Measurements from ENCODE around the gene GNAT1.

Gene GNAT1

DNA sequence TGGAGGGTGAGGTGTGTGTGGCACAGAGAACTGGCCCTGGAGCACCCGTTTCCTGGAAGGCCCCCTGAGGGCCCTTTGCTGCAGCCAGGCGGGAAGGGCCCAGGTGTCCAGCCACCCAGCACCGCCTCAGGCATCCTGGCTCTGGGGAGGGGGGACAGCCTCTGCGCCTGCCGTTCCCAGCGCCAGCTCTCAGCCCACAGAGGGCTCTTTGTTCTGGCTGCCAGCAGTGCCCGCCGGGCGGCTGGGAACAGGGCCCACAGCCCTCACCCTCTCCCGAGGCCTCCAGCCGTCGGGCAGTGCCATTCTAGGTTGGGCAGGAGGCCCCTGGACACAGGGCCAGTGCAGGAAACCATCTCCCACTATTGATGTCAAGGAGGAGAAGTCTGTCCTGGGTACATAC lies 22.0 kb downstream of the GNAT1 start (continued):
- TF ChIP-seq, protein P1, sequence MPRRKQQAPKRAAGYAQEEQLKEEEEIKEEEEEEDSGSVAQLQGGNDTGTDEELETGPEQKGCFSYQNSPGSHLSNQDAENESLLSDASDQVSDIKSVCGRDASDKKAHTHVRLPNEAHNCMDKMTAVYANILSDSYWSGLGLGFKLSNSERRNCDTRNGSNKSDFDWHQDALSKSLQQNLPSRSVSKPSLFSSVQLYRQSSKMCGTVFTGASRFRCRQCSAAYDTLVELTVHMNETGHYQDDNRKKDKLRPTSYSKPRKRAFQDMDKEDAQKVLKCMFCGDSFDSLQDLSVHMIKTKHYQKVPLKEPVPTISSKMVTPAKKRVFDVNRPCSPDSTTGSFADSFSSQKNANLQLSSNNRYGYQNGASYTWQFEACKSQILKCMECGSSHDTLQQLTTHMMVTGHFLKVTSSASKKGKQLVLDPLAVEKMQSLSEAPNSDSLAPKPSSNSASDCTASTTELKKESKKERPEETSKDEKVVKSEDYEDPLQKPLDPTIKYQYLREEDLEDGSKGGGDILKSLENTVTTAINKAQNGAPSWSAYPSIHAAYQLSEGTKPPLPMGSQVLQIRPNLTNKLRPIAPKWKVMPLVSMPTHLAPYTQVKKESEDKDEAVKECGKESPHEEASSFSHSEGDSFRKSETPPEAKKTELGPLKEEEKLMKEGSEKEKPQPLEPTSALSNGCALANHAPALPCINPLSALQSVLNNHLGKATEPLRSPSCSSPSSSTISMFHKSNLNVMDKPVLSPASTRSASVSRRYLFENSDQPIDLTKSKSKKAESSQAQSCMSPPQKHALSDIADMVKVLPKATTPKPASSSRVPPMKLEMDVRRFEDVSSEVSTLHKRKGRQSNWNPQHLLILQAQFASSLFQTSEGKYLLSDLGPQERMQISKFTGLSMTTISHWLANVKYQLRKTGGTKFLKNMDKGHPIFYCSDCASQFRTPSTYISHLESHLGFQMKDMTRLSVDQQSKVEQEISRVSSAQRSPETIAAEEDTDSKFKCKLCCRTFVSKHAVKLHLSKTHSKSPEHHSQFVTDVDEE (CRISPR knock-in tag; IDR thresholded peaks at IDR 0.05): no peak
- TF ChIP-seq ESRRG (CRISPR knock-in tag; IDR thresholded peaks at IDR 0.05) (no peak), GLIS3 (CRISPR knock-in tag; IDR thresholded peaks at IDR 0.05) (no peak), BACH2 (CRISPR knock-in tag; IDR thresholded peaks at IDR 0.05; ENCODE audit: borderline replicate concordance) (no peak), ZNF8 (CRISPR knock-in tag; IDR thresholded peaks at IDR 0.05) (no peak)

DNA sequence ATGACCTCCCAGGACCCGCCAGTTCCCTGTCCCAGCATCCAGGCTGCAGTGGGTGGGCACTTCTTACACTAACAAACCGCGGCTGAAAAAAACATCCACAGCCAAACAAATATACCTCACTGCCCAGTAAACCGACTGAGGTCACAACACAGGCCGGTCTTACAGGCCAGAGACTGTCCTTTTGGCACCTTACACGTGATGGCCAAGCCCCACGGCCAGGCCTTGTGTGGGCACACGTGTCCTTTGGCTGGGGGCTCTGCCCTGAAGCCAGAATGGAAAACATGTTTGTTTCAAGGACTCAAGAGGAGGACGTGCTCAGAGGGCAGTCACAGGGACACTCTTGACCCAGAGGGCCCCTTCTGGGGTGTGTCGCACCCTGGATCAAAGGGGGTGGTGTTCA lies 23.4 kb downstream of the GNAT1 start:
- ATAC-seq: no peak
- TF ChIP-seq, protein P2, sequence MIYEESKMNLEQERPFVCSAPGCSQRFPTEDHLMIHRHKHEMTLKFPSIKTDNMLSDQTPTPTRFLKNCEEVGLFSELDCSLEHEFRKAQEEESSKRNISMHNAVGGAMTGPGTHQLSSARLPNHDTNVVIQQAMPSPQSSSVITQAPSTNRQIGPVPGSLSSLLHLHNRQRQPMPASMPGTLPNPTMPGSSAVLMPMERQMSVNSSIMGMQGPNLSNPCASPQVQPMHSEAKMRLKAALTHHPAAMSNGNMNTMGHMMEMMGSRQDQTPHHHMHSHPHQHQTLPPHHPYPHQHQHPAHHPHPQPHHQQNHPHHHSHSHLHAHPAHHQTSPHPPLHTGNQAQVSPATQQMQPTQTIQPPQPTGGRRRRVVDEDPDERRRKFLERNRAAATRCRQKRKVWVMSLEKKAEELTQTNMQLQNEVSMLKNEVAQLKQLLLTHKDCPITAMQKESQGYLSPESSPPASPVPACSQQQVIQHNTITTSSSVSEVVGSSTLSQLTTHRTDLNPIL (CRISPR knock-in tag; IDR thresholded peaks at IDR 0.05; ENCODE audit: low read depth): no peak
- TF ChIP-seq PPARA (CRISPR knock-in tag; IDR thresholded peaks at IDR 0.05; ENCODE audit: borderline replicate concordance) (no peak), ISL1 (CRISPR knock-in tag; IDR thresholded peaks at IDR 0.05) (no peak), OSR1 (CRISPR knock-in tag; IDR thresholded peaks at IDR 0.05) (no peak), POU6F1 (CRISPR knock-in tag; IDR thresholded peaks at IDR 0.05; ENCODE audit: borderline replicate concordance, low read depth) (no peak), PATZ1 (CRISPR knock-in tag; IDR thresholded peaks at IDR 0.05; ENCODE audit: borderline replicate concordance) (no peak), CSRNP3 (CRISPR knock-in tag; IDR thresholded peaks at IDR 0.05) (no peak), ZNF70 (CRISPR knock-in tag; IDR thresholded peaks at IDR 0.05) (no peak), CSDC2 (CRISPR knock-in tag; IDR thresholded peaks at IDR 0.05) (no peak), ZFP3 (CRISPR knock-in tag; IDR thresholded peaks at IDR 0.05) (no peak)
- TF ChIP-seq, protein P1 (CRISPR knock-in tag; IDR thresholded peaks at IDR 0.05): no peak

DNA sequence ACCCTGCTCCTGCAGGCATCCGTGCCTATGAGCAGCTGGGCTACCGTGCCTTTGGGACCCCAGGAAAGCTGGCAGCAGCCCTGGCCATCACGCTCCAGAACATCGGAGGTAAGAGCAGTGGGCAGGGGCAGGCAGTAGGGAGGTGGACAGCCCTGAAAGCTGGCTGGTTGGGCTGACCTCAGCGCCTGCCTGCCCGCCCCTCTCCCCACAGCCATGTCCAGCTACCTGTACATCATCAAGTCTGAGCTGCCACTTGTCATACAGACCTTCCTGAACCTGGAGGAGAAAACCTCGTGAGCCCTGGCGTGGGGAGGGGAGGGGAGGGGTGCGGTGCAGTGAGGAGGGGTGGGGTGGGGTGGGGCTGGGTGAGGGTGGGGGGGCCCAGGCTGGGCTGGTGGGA lies 24.1 kb downstream of the GNAT1 start:
- no peak for ATAC-seq
- no peak for TF ChIP-seq ZFP3 (CRISPR knock-in tag; IDR thresholded peaks at IDR 0.05)
- TF ChIP-seq PATZ1 (CRISPR knock-in tag; IDR thresholded peaks at IDR 0.05; ENCODE audit: borderline replicate concordance): no peak
- no peak for TF ChIP-seq RARB (CRISPR knock-in tag; IDR thresholded peaks at IDR 0.05)
- TF ChIP-seq GLIS3 (CRISPR knock-in tag; IDR thresholded peaks at IDR 0.05): no peak
- TF ChIP-seq ARNTL (CRISPR knock-in tag; IDR thresholded peaks at IDR 0.05; ENCODE audit: borderline replicate concordance, low read depth): no peak
- TF ChIP-seq POU6F1 (CRISPR knock-in tag; IDR thresholded peaks at IDR 0.05; ENCODE audit: borderline replicate concordance, low read depth): no peak
- no peak for TF ChIP-seq ZNF70 (CRISPR knock-in tag; IDR thresholded peaks at IDR 0.05)
- TF ChIP-seq, protein P1 (CRISPR knock-in tag; IDR thresholded peaks at IDR 0.05): no peak
- TF ChIP-seq ZC3H10 (CRISPR knock-in tag; IDR thresholded peaks at IDR 0.05): no peak

All from SK-N-SH treated with all-trans-retinoic acid at 6 μM for 48 hours (cell line).